Raji (cell line): ENCODE data around the gene OSBPL1A.

ENCODE experiments used
- POLR2A ChIP-seq: IDR thresholded peaks from 2 replicates; pipeline ENCODE4 v1.6.1; 2011; ENCODE audit warnings: low read depth, low read length, control low read depth; ENCODE audit not compliant: insufficient read depth

OSBPL1A gene

GRCh38 chr18:24397694-24398368, at the start of gene OSBPL1A:
Gene OSBPL1A, minus strand, starts transcription at chr18:24397824. Its CDS starts 20,291 bp downstream, at chr18:24377533.
- TF ChIP-seq POLR2A = no peak

GRCh38 chr18:24446953-24447538, 49.4 kb upstream of the OSBPL1A start:
- no peak for TF ChIP-seq POLR2A

- no peak for TF ChIP-seq POLR2A
Measured at GRCh38 chr18:24446453-24446852, 48.8 kb upstream of the OSBPL1A start.

- TF ChIP-seq POLR2A = no peak
Measured at GRCh38 chr18:24443870-24444269, 46.2 kb upstream of the OSBPL1A start.

- no peak for TF ChIP-seq POLR2A
Measured at GRCh38 chr18:24436939-24437338, 39.3 kb upstream of the OSBPL1A start.

- TF ChIP-seq POLR2A = no peak
Measured at GRCh38 chr18:24432618-24433017, 35.0 kb upstream of the OSBPL1A start.

- no peak for TF ChIP-seq POLR2A
Measured at GRCh38 chr18:24429188-24429587, 31.6 kb upstream of the OSBPL1A start.

- TF ChIP-seq POLR2A = no peak
Measured at GRCh38 chr18:24428709-24429108, 31.1 kb upstream of the OSBPL1A start.

- no peak for TF ChIP-seq POLR2A
Measured at GRCh38 chr18:24427484-24427883, 29.9 kb upstream of the OSBPL1A start.

GRCh38 chr18:24426398-24427294, 29.0 kb upstream of the OSBPL1A start, which contains the start of gene IMPACT:
Gene IMPACT, plus strand, starts transcription at chr18:24426670. Its CDS starts 87 bp downstream, at chr18:24426757.
- TF ChIP-seq POLR2A = no peak

- no peak for TF ChIP-seq POLR2A
Measured at GRCh38 chr18:24426073-24426397, 28.4 kb upstream of the OSBPL1A start.

- no peak for TF ChIP-seq POLR2A
Measured at GRCh38 chr18:24421831-24422230, 24.2 kb upstream of the OSBPL1A start.

- no peak for TF ChIP-seq POLR2A
Measured at GRCh38 chr18:24420551-24420950, 22.9 kb upstream of the OSBPL1A start.

GRCh38 chr18:24417480-24417879, 19.9 kb upstream of the OSBPL1A start:
- TF ChIP-seq POLR2A = no peak

- TF ChIP-seq POLR2A = no peak
Measured at GRCh38 chr18:24414349-24415003, 16.9 kb upstream of the OSBPL1A start.
